Gastrocnemius medialis (tissue), 4 donors: ENCODE measurements around the gene PRKCQ. TPM values are rescaled to one million over a fixed set of nuclear protein-coding genes. Genes with fewer than 3 reads are reported as not detected.

ENCODE experiments used
- ATAC-seq, 2 donors: fragments of 150-250 bp; one replicate each; pipeline ENCODE4 v1.9.1; 2016
- DNase-seq, 2 donors: peaks; one replicate each; pipeline ENCODE4 v3.0.0-alpha.2; 2019
- H3K27ac ChIP-seq, 4 donors: fragments of 200-600 bp; sonication (generic); 1 replicate in 1 of 4; 2 replicates in 3 of 4; pipeline ENCODE4 v1.5.1; 2016 to 2018; ENCODE audit warnings: mild to moderate bottlenecking in 2 of 4, moderate library complexity in 1 of 4
- H3K27me3 ChIP-seq, 3 donors: fragments of 200-600 bp; sonication (generic) in 2 of 3; 1 replicate in 1 of 3; 2 replicates in 2 of 3; pipeline versions ENCODE4 v1.5.1 to v1.6.0; 2016 to 2019; ENCODE audit warnings: mild to moderate bottlenecking in 1 of 3, moderate library complexity in 1 of 3
- H3K36me3 ChIP-seq, 2 donors: fragments of 200-600 bp; sonication (generic) in 1 of 2; one replicate each; pipeline ENCODE4 v1.5.1; 2017 to 2018
- H3K4me1 ChIP-seq, 2 donors: fragments of 200-600 bp; sonication (generic) in 1 of 2; one replicate each; pipeline ENCODE4 v1.5.1; 2016 to 2017; ENCODE audit warnings: mild to moderate bottlenecking in 2 of 2
- H3K4me3 ChIP-seq, 4 donors: fragments of 200-600 bp; sonication (generic) in 3 of 4; 1 replicate in 1 of 4; 2 replicates in 3 of 4; pipeline ENCODE4 v1.5.1; 2016 to 2019; ENCODE audit warnings: mild to moderate bottlenecking in 2 of 4
- H3K9me3 ChIP-seq, 3 donors: fragments of 200-600 bp; sonication (generic) in 2 of 3; 1 replicate in 1 of 3; 2 replicates in 2 of 3; pipeline ENCODE4 v1.5.1; 2016 to 2019
- POLR2A ChIP-seq, 2 donors: fragments of 450-650 bp; IDR thresholded peaks; one replicate each; pipeline ENCODE4 v1.6.1; 2017; ENCODE audit warnings: antibody characterized with exemption in 2 of 2, mild to moderate bottlenecking in 2 of 2, moderate library complexity in 2 of 2
- in situ Hi-C, 4 donors: fragments of 200-750 bp; cut with MboI; loops; one replicate each; pipeline versions ENCODE4 v1.15.0 to v1.8.0; 2017; ENCODE audit warnings: low sequenced_read_pairs in 4 of 4
- intact Hi-C: fragments of 100-400 bp; cut with DNase I; formaldehyde crosslinking; loops from one replicate; pipeline ENCODE4 v1.15.1; 2023; ENCODE audit warnings: low total_unique reads
- total RNA-seq, 4 donors: library from RNA; depleted of rRNA; stranded (reverse); fragments of >200 nt; gene quantifications; one replicate each; pipeline versions ENCODE4 v1.1.0 to v1.2.3, GENCODE V29; 2016
- TF ChIP-seq, protein P1 (sequence below), 5 experiments: fragments of 450-650 bp in 3 of 5; fragments of 200-600 bp in 2 of 5; sonication (generic) in 2 of 5; IDR thresholded peaks in 4 of 5; conservative IDR thresholded peaks in 1 of 5; 1 replicate in 4 of 5; 2 replicates in 1 of 5; pipeline ENCODE4 v1.5.1; 2016 to 2019; ENCODE audit warnings: antibody characterized with exemption in 5 of 5, mild to moderate bottlenecking in 3 of 5, moderate library complexity in 3 of 5

The PRKCQ gene
- total RNA-seq, 4 donors from 2014 or later, result 25.8 to 70.7 (median 38.8) TPM

DNA sequence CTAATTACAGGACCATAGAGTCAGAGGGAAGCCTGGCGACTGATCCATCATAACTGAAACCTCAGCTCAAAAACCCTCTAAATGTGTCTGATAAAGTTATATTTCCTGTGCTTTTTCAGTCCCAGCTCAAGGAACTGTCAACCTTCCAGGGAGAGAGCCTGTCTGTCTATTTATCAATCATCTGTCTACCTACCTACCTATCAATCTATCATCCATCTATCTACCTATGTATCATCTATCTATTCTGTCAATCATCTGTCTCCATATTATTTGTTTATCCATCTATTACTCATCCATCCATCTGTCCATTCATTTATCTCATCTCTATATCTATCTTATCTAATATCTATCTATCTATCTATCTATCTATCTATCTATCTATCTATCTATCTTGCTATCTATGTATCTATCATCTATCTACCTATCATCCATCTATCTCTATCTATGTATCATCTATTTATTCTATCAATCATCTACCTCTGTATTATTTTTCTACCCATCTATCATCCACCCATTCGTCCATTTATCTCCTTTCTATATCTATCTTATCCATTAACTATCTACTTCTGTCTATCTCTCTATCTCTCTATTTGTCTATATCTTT, 161.4 kb downstream of the PRKCQ start:
- no peak for DNase-seq
- in situ Hi-C loops, result loop anchor here in 1 of 4 donors (10.0 to 25.0 kb wide), 2 partner anchors 246 to 994 kb away; partner anchors contain the start of gene SFMBT2
- no peak overlapping the region for H3K4me3 ChIP-seq
- no peaks in the 10 kb centered on the region for H3K9me3 ChIP-seq
- no peak for ATAC-seq
- no peak overlapping the region for H3K27ac ChIP-seq
- TF ChIP-seq POLR2A (IDR thresholded peaks at IDR 0.05), result no peak
- TF ChIP-seq, protein P1, sequence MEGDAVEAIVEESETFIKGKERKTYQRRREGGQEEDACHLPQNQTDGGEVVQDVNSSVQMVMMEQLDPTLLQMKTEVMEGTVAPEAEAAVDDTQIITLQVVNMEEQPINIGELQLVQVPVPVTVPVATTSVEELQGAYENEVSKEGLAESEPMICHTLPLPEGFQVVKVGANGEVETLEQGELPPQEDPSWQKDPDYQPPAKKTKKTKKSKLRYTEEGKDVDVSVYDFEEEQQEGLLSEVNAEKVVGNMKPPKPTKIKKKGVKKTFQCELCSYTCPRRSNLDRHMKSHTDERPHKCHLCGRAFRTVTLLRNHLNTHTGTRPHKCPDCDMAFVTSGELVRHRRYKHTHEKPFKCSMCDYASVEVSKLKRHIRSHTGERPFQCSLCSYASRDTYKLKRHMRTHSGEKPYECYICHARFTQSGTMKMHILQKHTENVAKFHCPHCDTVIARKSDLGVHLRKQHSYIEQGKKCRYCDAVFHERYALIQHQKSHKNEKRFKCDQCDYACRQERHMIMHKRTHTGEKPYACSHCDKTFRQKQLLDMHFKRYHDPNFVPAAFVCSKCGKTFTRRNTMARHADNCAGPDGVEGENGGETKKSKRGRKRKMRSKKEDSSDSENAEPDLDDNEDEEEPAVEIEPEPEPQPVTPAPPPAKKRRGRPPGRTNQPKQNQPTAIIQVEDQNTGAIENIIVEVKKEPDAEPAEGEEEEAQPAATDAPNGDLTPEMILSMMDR (IDR thresholded peaks at IDR 0.05 in 4 of 5, conservative IDR thresholded peaks at IDR 0.05 in 1 of 5), result no peak
- intact Hi-C loops, result loop anchor here (5.0 to 10.0 kb wide), 2 partner anchors 166 to 249 kb away; partner anchors contain the start of gene PRKCQ
- no peaks in the 10 kb centered on the region for H3K4me1 ChIP-seq
- no peaks in the 10 kb centered on the region for H3K27me3 ChIP-seq
- no peaks in the 10 kb centered on the region for H3K36me3 ChIP-seq

DNA sequence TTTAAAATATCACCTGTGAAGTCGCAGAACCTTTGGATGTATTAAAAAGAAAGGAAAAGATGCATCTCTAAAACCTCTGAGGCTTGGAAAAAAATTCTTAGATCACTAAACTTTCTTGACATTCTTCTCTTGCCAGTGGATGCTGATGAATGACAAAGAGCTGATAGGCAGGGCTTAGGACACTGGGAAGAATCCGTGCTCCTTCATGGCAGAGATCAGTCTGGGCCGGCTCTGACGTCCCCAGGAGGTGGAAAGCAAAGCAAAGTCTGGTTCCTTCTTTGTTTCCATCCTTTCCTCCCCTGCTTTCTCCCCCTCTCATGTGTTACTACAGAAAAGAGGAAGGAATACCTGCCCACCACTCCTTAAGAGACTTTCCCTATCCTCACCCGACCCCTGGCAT, 161.9 kb downstream of the PRKCQ start:
- Histone ChIP-seq H3K9me3 (no peaks in the 10 kb centered on the region), H3K4me3 (no peak overlapping the region), H3K27ac (no peak overlapping the region), H3K4me1 (no peaks in the 10 kb centered on the region), H3K36me3 (no peaks in the 10 kb centered on the region), H3K27me3 (no peaks in the 10 kb centered on the region)
- no peak for DNase-seq
- ATAC-seq, result no peak
- TF ChIP-seq, protein P1 (IDR thresholded peaks at IDR 0.05 in 4 of 5, conservative IDR thresholded peaks at IDR 0.05 in 1 of 5), result no peak
- no peak for TF ChIP-seq POLR2A (IDR thresholded peaks at IDR 0.05)
- intact Hi-C loops, result loop anchor here (5.0 to 10.0 kb wide), 2 partner anchors 167 to 249 kb away; partner anchors contain the start of gene PRKCQ
- in situ Hi-C loops, result loop anchor here in 1 of 4 donors (10.0 to 25.0 kb wide), 2 partner anchors 247 to 994 kb away; partner anchors contain the start of gene SFMBT2

DNA sequence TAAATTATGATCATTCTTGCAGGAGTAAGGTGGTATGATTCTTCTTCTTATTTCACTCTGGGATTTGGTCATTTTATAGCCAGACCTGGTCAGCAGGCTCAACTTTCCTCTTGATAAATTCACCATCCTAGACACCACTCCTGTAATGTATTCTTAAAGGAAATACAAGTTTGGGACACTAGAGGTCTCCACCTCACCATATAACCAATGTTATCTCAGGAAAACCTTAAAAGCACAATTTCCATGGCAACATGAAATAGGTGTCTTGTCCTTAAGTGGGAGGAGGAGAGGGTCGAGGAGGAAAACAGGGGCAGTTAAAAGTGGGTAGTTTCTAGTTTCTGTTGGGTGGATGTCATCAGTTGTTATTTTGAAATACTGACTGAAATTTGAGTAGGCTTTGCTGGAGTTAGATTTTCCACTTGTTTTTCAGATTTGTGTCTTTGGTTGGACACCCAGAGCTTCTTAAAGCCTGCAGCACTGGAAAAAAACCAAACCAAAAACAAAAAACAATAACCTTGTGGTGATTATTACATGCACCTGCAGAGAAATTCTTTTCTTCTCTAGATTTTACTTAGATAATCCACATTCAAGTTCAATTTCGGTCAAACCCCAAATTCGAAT, 163.1 kb downstream of the PRKCQ start:
- in situ Hi-C loops, result loop anchor here in 1 of 4 donors (10.0 to 25.0 kb wide), 2 partner anchors 248 to 995 kb away; partner anchors contain the start of gene SFMBT2

DNA sequence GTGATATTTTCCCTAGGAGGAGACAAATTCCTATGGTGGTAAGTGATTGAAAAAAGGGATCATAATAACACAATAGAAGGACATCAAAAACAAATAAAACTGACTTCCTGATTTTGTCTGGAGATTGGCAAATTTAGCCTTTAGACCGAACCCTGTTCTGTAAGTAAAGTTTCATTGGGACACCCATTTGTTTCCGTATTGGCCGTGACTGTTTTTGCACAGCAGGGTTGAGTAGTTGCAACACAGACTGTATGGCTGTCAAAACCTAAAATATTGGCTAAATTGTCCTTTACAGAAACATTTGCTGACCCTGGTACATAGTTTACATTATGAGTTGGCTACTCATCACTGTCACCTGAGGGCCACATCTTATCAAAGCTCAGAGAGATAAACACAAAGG, 168.6 kb downstream of the PRKCQ start:
- intact Hi-C loops (loop anchor here (10.0 kb wide), 1 partner anchor 173 kb away; the partner anchor contains the start of gene PRKCQ), in situ Hi-C loops (loop anchor here in 1 of 4 donors (10.0 to 25.0 kb wide), 2 partner anchors 253 to 1001 kb away; partner anchors contain the start of gene SFMBT2)
- TF ChIP-seq, protein P1 (IDR thresholded peaks at IDR 0.05 in 4 of 5, conservative IDR thresholded peaks at IDR 0.05 in 1 of 5), result no peak
- TF ChIP-seq POLR2A (IDR thresholded peaks at IDR 0.05), result no peak
- H3K9me3 ChIP-seq, result no peaks in the 10 kb centered on the region
- no peaks in the 10 kb centered on the region for H3K36me3 ChIP-seq
- H3K27me3 ChIP-seq, result no peaks in the 10 kb centered on the region
- H3K4me3 ChIP-seq, result no peak overlapping the region
- peaks cover 20 to 23% of the 10 kb centered on the region in 2 donors for H3K4me1 ChIP-seq
- peak overlapping the region in 3 of 4 donors; percentile 85 to 97 (median 89) for H3K27ac ChIP-seq
- no peak for DNase-seq
- ATAC-seq, result no peak

More for the DNA sequence above, 163.1 kb downstream of the PRKCQ start:
- DNase-seq (no peak), ATAC-seq (peak; percentile 52 to 75)
- no peaks in the 10 kb centered on the region for H3K9me3 ChIP-seq
- H3K4me3 ChIP-seq, result no peak overlapping the region
- no peak for TF ChIP-seq POLR2A (IDR thresholded peaks at IDR 0.05)
- TF ChIP-seq, protein P1 (IDR thresholded peaks at IDR 0.05 in 4 of 5, conservative IDR thresholded peaks at IDR 0.05 in 1 of 5), result peak; percentile 58 to 70 (median 62)
- no peaks in the 10 kb centered on the region for H3K4me1 ChIP-seq
- H3K27me3 ChIP-seq, result no peaks in the 10 kb centered on the region
- H3K27ac ChIP-seq, result no peak overlapping the region
- intact Hi-C loops, result loop anchor here (5.0 to 10.0 kb wide), 2 partner anchors 168 to 250 kb away; partner anchors contain the start of gene PRKCQ
- no peaks in the 10 kb centered on the region for H3K36me3 ChIP-seq
